B cell (primary cell): ENCODE results near the gene FOXE1. TPM values are rescaled to one million over a fixed set of nuclear protein-coding genes. Genes with fewer than 3 reads are reported as not detected.

Experiments
- ATAC-seq: fragments of 200-7000 bp; cut with Tn5 transposase; one replicate; pipeline ENCODE4 v1.10.0; 2021; ENCODE audit warnings: low read depth, mild to moderate bottlenecking, moderate number of reproducible peaks, moderate library complexity
- CTCF ChIA-PET: fragments of 350-600 bp; sonication (Branson Sonifier 250); formaldehyde crosslinking; loops from one replicate; lab custom pipeline; 2021; ENCODE audit warnings: antibody characterized with exemption, inconsistent platforms; lab: Charles Lee
- POLR2A ChIA-PET: fragments of 350-600 bp; sonication (Branson Sonifier 250); formaldehyde crosslinking; loops from one replicate; lab custom pipeline; 2021; ENCODE audit warnings: antibody characterized with exemption; lab: Charles Lee
- DNase-seq: peaks from one replicate; pipeline ENCODE4 v3.0.0; 2013
- H2AFZ ChIP-seq: 2 replicates; pipeline ENCODE4 v1.6.1; 2012; ENCODE audit warnings: mild to moderate bottlenecking, low read depth, low read length; ENCODE audit not compliant: insufficient read depth, poor library complexity, severe bottlenecking
- H3K27ac ChIP-seq, 2 donors: 1 replicate in 1 of 2; 2 replicates in 1 of 2; pipeline ENCODE4 v1.5.1; 2012 to 2013; ENCODE audit warnings: low read length in 2 of 2, mild to moderate bottlenecking in 2 of 2, moderate library complexity in 1 of 2
- H3K27me3 ChIP-seq, 4 experiments: fragments of 200-600 bp in 1 of 4; sonication (generic) in 1 of 4; replicated peaks in 1 of 4; 1 replicate in 2 of 4; 2 replicates in 2 of 4; pipeline versions ENCODE4 v1.6.1 to v1.7.0; 2013 to 2016; ENCODE audit warnings: low read length in 3 of 4, mild to moderate bottlenecking in 2 of 4, mixed read lengths in 1 of 4, moderate library complexity in 1 of 4; ENCODE audit not compliant: insufficient read depth in 4 of 4, control insufficient read depth in 3 of 4; ENCODE audit errors: control extremely low read depth in 1 of 4
- H3K36me3 ChIP-seq, 2 experiments: replicated peaks in 1 of 2; 1 replicate in 1 of 2; 2 replicates in 1 of 2; pipeline versions ENCODE4 v1.6.1 to v1.7.1; 2013; ENCODE audit warnings: low read length in 1 of 2; ENCODE audit not compliant: insufficient read depth in 2 of 2, control insufficient read depth in 1 of 2; ENCODE audit errors: control extremely low read depth in 1 of 2, extremely low read depth in 1 of 2
- H3K4me1 ChIP-seq, 2 donors: fragments of 200-600 bp in 1 of 2; sonication (generic) in 1 of 2; 1 replicate in 1 of 2; 2 replicates in 1 of 2; pipeline versions ENCODE4 v1.5.1 to v1.6.1; 2013 to 2017; ENCODE audit warnings: low read length in 2 of 2; ENCODE audit not compliant: control insufficient read depth in 2 of 2, insufficient read depth in 2 of 2
- H3K4me2 ChIP-seq: replicated peaks from 2 replicates; pipeline ENCODE3; 2012; ENCODE audit warnings: mild to moderate bottlenecking, low read depth, low read length; ENCODE audit not compliant: poor library complexity, severe bottlenecking
- H3K4me3 ChIP-seq, 5 experiments: fragments of 200-600 bp in 1 of 5; sonication (generic) in 1 of 5; 1 replicate in 3 of 5; 2 replicates in 2 of 5; pipeline versions ENCODE4 v1.5.1 to v1.7.0; 2011 to 2016; ENCODE audit warnings: low read length in 4 of 5, mild to moderate bottlenecking in 4 of 5, low read depth in 2 of 5, control low read depth in 1 of 5, moderate library complexity in 1 of 5; ENCODE audit not compliant: insufficient read depth in 1 of 5; ENCODE audit errors: control extremely low read depth in 1 of 5, extremely low read depth in 1 of 5
- H3K79me2 ChIP-seq: fragments of 200-600 bp; sonication (generic); one replicate; pipeline ENCODE4 v1.6.0; 2016; ENCODE audit warnings: low read length; ENCODE audit not compliant: control insufficient read depth, insufficient read depth
- H3K9ac ChIP-seq: fragments of 200-600 bp; sonication (generic); 2 replicates; pipeline ENCODE4 v1.6.1; 2017; ENCODE audit warnings: mild to moderate bottlenecking, low read length, moderate library complexity
- H3K9me3 ChIP-seq, 3 donors: one replicate each; pipeline versions ENCODE4 v1.6.1 to v1.7.1; 2013; ENCODE audit warnings: low read length in 2 of 3; ENCODE audit not compliant: control insufficient read depth in 2 of 3, insufficient read depth in 1 of 3; ENCODE audit errors: control extremely low read depth in 1 of 3
- H4K20me1 ChIP-seq: 2 replicates; pipeline ENCODE4 v1.6.0; 2012; ENCODE audit warnings: mild to moderate bottlenecking, low read length; ENCODE audit not compliant: insufficient read depth, control insufficient read depth, poor library complexity, severe bottlenecking
- H3K27ac Mint-ChIP-seq: one replicate; pipeline ENCODE4 v1.8.0; 2021; ENCODE audit warnings: mixed read lengths
- H3K27me3 Mint-ChIP-seq: one replicate; pipeline ENCODE4 v1.8.0; 2021; ENCODE audit warnings: mixed read lengths
- H3K4me1 Mint-ChIP-seq: one replicate; pipeline ENCODE4 v1.8.0; 2021; ENCODE audit warnings: mixed read lengths
- H3K4me3 Mint-ChIP-seq: one replicate; pipeline ENCODE4 v1.8.0; 2021; ENCODE audit warnings: mixed read lengths
- H3K9me3 Mint-ChIP-seq: one replicate; pipeline ENCODE4 v1.8.0; 2022; ENCODE audit warnings: mixed read lengths; ENCODE audit not compliant: insufficient read depth
- EZH2 ChIP-seq: IDR thresholded peaks from 2 replicates; pipeline ENCODE4 v1.6.1; 2012; ENCODE audit warnings: borderline replicate concordance, low read depth, mild to moderate bottlenecking, moderate library complexity, low read length; ENCODE audit not compliant: insufficient read depth, poor library complexity, severe bottlenecking
- WGBS: methylation state at CpG from one replicate; pipeline ENCODE4 v1.1.5; 2013; ENCODE audit warnings: missing lambda C conversion rate; ENCODE audit not compliant: insufficient coverage; 5-methylcytosine and 5-hydroxymethylcytosine counted together
- intact Hi-C: fragments of 100-400 bp; cut with micrococcal nuclease; formaldehyde crosslinking; loops from one replicate; pipeline ENCODE4 v1.10.0; 2022
- polyA plus RNA-seq: library from polyadenylated mRNA; depleted of rRNA; stranded (reverse); fragments of >200 nt; gene quantifications from 2 replicates; pipeline ENCODE4 v1.2.3, GENCODE V29; 2012
- total RNA-seq, 2 donors: library from RNA; stranded (reverse); fragments of 120-200 nt in 1 of 2; gene quantifications; 1 replicate in 1 of 2; 2 replicates in 1 of 2; pipeline versions ENCODE4 v1.2.3 to v1.2.4, GENCODE V29; 2013 to 2022
- TF ChIP-seq, protein P1 (sequence below): fragments of 200-600 bp; IDR thresholded peaks from one replicate; pipeline ENCODE4 v1.8.0; 2022; ENCODE audit warnings: antibody characterized with exemption, mild to moderate bottlenecking

Gene FOXE1
- total and polyA plus RNA-seq, 2 donors (not counting 1 experiment from before 2014, with no cell fraction given) = not detected

DNA sequence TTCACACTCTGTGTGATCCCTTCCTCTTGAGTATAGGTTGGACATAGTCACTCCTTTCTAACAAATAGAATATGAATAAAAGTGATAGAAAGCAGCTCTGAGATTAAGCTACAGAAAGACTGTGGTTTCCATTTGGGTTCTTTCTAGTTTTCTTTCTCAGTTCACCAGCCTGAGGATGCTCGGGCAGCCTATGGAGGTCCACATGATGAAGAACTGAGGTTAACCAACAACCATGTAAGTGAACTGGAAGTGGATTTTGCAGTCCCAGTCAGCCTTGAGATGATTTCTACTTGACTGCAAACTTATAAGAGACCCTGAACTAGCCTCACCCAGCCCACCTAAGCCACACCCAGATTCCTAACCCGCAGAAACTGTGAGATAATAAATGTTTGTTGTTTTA is 10.1 kb upstream of the FOXE1 start:
- CTCF ChIA-PET = no interaction called here
- H3K4me1 Mint-ChIP-seq = no peaks in the 10 kb centered on the region

DNA sequence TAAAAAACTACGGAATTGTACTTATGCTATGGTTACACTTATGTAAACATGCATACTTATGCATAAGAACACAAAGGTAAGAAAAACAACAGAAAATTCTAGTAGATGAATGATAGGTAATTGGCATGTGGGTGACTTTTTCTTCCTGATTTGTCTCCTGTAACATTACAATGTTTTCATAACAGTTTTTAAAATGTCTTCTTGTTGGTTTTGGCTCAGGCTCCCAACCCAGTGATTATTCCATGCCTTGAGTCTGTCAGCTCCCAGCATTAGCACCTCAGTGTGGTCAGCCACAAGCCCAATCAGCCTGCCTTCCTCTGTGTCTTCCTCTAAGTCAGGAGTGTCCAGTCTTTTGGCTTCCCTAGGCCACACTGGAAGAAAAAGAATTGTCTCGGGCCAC is 7.9 kb upstream of the FOXE1 start:
- Mint-ChIP-seq H3K27ac (no peak overlapping the region), H3K9me3 (no peaks in the 10 kb centered on the region), H3K4me1 (peaks cover 14% of the 10 kb centered on the region), H3K27me3 (peaks cover 72% of the 10 kb centered on the region), H3K4me3 (no peak overlapping the region)
- Histone ChIP-seq H3K4me2 (no peak overlapping the region), H3K79me2 (no peaks in the 10 kb centered on the region), H2AFZ (no peak overlapping the region), H3K4me3 (no peak overlapping the region), H3K4me1 (peaks cover 14 to 17% of the 10 kb centered on the region in 2 donors), H3K9ac (no peak overlapping the region), H4K20me1 (no peaks in the 10 kb centered on the region), H3K27ac (no peak overlapping the region), H3K27me3 (peaks cover 0 to 54% (median 46%) of the 10 kb centered on the region in 4 experiments), H3K36me3 (no peaks in the 10 kb centered on the region), H3K9me3 (peaks cover 0 to 29% (median 0%) of the 10 kb centered on the region in 3 donors)
- no CpG with 5 or more reads among the region's 2 CpGs for WGBS
- POLR2A ChIA-PET = no interaction called here
- intact Hi-C loops = no loop called here
- ATAC-seq (no peak), DNase-seq (no peak)
- CTCF ChIA-PET = interaction anchor here (1.0 kb wide), 1 partner anchor 9 kb away, joined by 3 read pairs; no protein-coding TSS in a partner anchor
- TF ChIP-seq, protein P1, sequence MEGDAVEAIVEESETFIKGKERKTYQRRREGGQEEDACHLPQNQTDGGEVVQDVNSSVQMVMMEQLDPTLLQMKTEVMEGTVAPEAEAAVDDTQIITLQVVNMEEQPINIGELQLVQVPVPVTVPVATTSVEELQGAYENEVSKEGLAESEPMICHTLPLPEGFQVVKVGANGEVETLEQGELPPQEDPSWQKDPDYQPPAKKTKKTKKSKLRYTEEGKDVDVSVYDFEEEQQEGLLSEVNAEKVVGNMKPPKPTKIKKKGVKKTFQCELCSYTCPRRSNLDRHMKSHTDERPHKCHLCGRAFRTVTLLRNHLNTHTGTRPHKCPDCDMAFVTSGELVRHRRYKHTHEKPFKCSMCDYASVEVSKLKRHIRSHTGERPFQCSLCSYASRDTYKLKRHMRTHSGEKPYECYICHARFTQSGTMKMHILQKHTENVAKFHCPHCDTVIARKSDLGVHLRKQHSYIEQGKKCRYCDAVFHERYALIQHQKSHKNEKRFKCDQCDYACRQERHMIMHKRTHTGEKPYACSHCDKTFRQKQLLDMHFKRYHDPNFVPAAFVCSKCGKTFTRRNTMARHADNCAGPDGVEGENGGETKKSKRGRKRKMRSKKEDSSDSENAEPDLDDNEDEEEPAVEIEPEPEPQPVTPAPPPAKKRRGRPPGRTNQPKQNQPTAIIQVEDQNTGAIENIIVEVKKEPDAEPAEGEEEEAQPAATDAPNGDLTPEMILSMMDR = no peak
- TF ChIP-seq EZH2 = no peak

More for the DNA sequence above, 10.1 kb upstream of the FOXE1 start:
- WGBS = 60% methylated on average over 1 of the region's 2 CpGs
- peaks cover under 1 to 2% of the 10 kb centered on the region in 2 donors for H3K4me1 ChIP-seq
- intact Hi-C loops = no loop called here
- no peak overlapping the region for H2AFZ ChIP-seq
- H3K9me3 ChIP-seq = peaks cover 0 to 12% (median 0%) of the 10 kb centered on the region in 3 donors
- no peaks in the 10 kb centered on the region for H4K20me1 ChIP-seq
- no peaks in the 10 kb centered on the region for H3K79me2 ChIP-seq
- no peak overlapping the region for H3K4me3 Mint-ChIP-seq
- no peak overlapping the region for H3K27ac ChIP-seq
- no peaks in the 10 kb centered on the region for H3K9me3 Mint-ChIP-seq
- no peak overlapping the region for H3K27ac Mint-ChIP-seq
- no peak overlapping the region for H3K4me2 ChIP-seq
- ATAC-seq = no peak
- POLR2A ChIA-PET = no interaction called here
- H3K27me3 ChIP-seq = peaks cover 0 to 39% (median 37%) of the 10 kb centered on the region in 4 experiments
- no peaks in the 10 kb centered on the region for H3K36me3 ChIP-seq
- no peak overlapping the region for H3K9ac ChIP-seq
- DNase-seq = no peak
- peaks cover 54% of the 10 kb centered on the region for H3K27me3 Mint-ChIP-seq
- no peak overlapping the region for H3K4me3 ChIP-seq
- TF ChIP-seq, protein P1 = no peak
- TF ChIP-seq EZH2 = no peak
